Peyer's patch (tissue), 4 donors: ENCODE measurements around the gene MVP.

ENCODE experiments used
- CTCF ChIP-seq, 6 experiments: fragments of 450-650 bp in 4 of 6; fragments of 200-600 bp in 2 of 6; sonication (generic) in 1 of 6; IDR thresholded peaks; one replicate each; pipeline ENCODE4 v1.5.1; 2017 to 2019; ENCODE audit warnings: antibody characterized with exemption in 6 of 6, mild to moderate bottlenecking in 3 of 6, moderate library complexity in 1 of 6
- POLR2A ChIP-seq, 2 donors: fragments of 450-650 bp; IDR thresholded peaks; one replicate each; pipeline ENCODE4 v1.5.1; 2017; ENCODE audit warnings: antibody characterized with exemption in 2 of 2, mild to moderate bottlenecking in 2 of 2, moderate library complexity in 2 of 2

GRCh38 chr16:29850998-29851397, 30.7 kb downstream of the MVP start:
- no peak for TF ChIP-seq POLR2A (IDR thresholded peaks at IDR 0.05)
- no peak for TF ChIP-seq CTCF (IDR thresholded peaks at IDR 0.05)
